ENCODE measurements around the gene REM2.

- TF ChIP-seq CTCF (conservative IDR thresholded peaks at IDR 0.05; ENCODE audit: low read length) (no peak), EZH2phosphoT487 (IDR thresholded peaks at IDR 0.05; ENCODE audit: borderline replicate concordance, low read depth, low read length) (no peak)
Measured at GRCh38 chr14:22919601-22919921, 36.5 kb downstream of the REM2 start.

All from OCI-LY7 (cell line).